ENCODE measurements around the gene DYSF.

DNA sequence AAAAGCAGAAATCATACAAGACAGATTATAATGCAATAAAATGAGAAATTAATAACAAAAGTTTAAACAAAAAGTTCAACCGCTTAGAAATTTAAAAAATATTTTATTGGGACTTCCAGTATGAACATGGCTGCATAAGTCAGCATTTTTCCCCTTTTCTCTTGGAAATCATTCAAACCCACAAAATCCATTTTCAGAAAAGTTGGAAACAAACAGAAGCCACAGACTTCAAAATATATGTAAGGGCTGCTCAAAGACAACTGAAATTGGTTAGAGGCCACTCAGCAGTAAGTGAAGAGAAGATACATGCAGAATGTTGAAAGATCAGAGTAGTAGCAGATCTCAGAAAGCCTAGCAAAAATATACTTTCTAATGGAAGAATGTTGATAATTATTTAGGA is 194.0 kb downstream of the DYSF start:
- no peak for TF ChIP-seq CTCF (IDR thresholded peaks at IDR 0.05)
- no peak for TF ChIP-seq POLR2A (IDR thresholded peaks at IDR 0.05)

Measured in esophagus squamous epithelium (tissue), 4 donors.